ENCODE data around the gene ZNF652.
"Not testable (repeated sequence)": the region's sequence is repeated elsewhere in the genome, so short reads cannot be mapped to it uniquely, and the experiment has no call there.

ZNF652 gene

GRCh38 chr17:49261540-49261939 lies 100.5 kb downstream of the ZNF652 start:
- not testable (repeated sequence) for DNase-seq (ENCODE audit: low read depth)

- no peak for DNase-seq (ENCODE audit: low read depth)
Observed at GRCh38 chr17:49260817-49261291, 101.2 kb downstream of the ZNF652 start.

DNA sequence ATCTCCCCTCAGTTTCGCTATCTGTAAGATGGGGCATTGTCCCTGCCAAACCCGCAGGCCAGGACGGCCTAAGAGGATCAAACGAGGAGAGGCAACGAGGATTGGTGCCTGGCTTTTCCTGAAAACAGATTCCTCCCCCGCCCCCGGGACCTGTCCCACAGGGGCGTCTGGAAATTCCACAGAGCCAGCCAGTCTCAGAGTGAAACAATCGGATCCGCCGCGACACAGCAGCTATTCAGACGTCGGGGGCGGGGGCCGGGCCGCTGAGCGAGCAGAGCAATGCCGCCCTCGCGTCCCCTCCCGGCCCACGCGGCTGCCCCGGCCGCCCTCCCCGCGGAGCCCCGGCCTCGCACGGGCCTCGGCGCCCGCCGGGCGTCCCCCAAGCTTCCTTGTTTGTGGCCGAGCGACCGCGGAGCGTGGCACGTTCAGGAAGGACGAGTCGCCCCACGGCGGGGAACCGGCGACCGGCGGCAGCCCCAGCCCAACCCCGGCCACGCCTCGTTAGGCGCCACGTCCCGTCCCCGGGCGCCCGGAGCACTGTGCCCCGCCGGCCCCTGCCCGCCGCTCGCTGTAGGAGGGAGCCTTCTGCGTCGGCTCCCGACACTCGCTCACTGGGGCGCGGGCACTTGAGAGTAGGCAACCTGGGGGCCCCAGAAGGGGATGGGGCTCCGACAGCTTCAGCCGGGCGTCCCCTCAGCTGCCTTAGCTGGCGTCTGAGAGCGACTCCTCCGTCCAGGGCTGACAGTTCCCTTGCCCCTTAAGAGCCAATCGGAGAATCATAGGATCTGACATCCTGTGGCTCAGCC lies 101.8 kb downstream of the ZNF652 start:
- DNase-seq (ENCODE audit: low read depth) = peak; percentile 48

DNA sequence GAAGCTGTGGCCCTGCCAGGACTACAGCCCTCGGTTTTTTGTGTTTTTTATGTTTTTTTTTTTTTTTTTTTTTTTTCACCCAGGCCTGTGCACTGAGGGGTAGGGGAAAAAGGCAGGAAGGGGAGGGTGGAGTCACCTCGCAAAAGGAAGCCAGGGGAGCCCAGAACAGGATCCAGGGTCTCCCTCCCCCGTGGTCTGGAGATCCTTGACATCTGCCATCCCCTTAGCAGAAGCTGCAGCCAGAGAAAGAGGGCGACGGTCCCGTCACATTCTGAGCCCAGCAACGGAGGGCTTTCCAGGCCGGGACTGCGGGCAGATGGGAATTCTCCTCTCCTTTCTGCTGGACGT lies 102.4 kb downstream of the ZNF652 start:
- DNase-seq (ENCODE audit: low read depth) = no peak

- no peak for DNase-seq (ENCODE audit: low read depth)
Observed at GRCh38 chr17:49258394-49258793, 103.7 kb downstream of the ZNF652 start.

- DNase-seq (ENCODE audit: low read depth) = no peak
Observed at GRCh38 chr17:49255125-49255524, 106.9 kb downstream of the ZNF652 start.

- no peak for DNase-seq (ENCODE audit: low read depth)
Observed at GRCh38 chr17:49254066-49254465, 108.0 kb downstream of the ZNF652 start.

GRCh38 chr17:49252148-49252695 lies 109.8 kb downstream of the ZNF652 start:
- no peak for DNase-seq (ENCODE audit: low read depth)

DNA sequence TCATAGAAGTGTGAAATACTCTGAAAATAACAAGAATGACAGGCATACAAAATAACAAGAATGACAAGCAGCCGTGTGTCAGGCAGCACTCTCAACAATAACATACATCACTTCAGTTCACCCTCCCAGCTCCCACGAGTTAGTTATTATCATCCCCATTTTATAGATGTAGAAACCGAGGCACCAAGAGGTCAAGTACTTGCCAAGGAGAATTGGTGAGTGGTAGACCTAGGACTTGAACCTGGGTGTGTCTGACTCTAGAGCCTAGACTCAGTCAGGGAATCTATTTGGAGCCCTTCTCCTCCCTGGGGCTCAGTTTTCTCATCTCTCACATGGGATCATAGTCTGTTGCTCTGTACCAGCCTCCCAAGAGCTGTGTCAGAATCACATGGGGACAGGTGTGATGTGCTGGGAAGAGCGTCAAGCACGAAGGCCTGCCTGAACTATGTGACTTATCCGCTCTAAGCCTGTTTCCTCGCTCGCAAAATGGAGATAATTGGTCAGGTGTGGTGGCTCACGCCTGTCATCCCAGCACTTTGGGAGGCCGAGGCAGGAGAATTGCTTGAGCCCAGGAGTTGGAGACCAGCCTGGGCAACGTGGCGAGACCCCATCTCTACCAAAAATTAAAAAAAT lies 112.0 kb downstream of the ZNF652 start:
- no peak for DNase-seq (ENCODE audit: low read depth)

- DNase-seq (ENCODE audit: low read depth) = no peak
Observed at GRCh38 chr17:49249292-49249794, 112.7 kb downstream of the ZNF652 start.

DNA sequence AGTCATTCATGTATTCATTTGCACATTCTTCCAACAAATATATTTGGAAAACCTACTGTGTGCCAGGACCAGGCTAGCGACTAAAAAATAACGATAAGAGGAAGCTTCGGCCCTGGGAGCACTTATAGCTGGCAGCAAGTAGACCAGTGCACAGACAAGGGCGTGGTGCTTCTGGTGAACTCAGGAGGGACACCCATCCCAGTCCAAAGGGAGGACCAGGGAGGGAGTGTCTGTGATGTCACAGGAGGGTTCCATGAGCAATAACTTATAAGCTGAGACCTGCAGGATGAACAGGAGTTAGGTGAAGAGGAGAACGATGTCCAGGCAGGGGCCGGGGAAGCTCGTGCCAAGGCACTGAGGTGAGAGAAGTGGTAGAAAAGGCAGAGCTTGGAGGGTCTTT lies 114.1 kb downstream of the ZNF652 start:
- DNase-seq (ENCODE audit: low read depth) = no peak

- DNase-seq (ENCODE audit: low read depth) = no peak
Observed at GRCh38 chr17:49244839-49245238, 117.2 kb downstream of the ZNF652 start.
